Prostate gland (tissue), 2 donors: ENCODE measurements around the gene SVOPL. TPM values are rescaled to one million over a fixed set of nuclear protein-coding genes. Genes with fewer than 3 reads are reported as not detected.

Experiments used
- DNase-seq: peaks from one replicate; pipeline ENCODE4 v3.0.0-alpha.2; 2019; ENCODE audit warnings: low spot score
- H3K27ac ChIP-seq, 2 donors: fragments of 200-600 bp; sonication (generic); 2 replicates each; pipeline ENCODE4 v1.5.1; 2017 to 2019
- H3K27me3 ChIP-seq: fragments of 200-600 bp; sonication (generic); replicated peaks from 2 replicates; pipeline ENCODE4 v1.5.1; 2019; ENCODE audit not compliant: insufficient read depth
- H3K36me3 ChIP-seq, 2 donors: fragments of 200-600 bp; sonication (generic); 1 replicate in 1 of 2; 2 replicates in 1 of 2; pipeline versions ENCODE4 v1.5.1 to v1.8.1; 2017 to 2019
- H3K4me1 ChIP-seq: fragments of 200-600 bp; sonication (generic); replicated peaks from 2 replicates; pipeline ENCODE4 v1.5.1; 2019
- H3K4me3 ChIP-seq, 2 donors: fragments of 200-600 bp; sonication (generic); 2 replicates each; pipeline ENCODE4 v1.5.1; 2017 to 2019
- H3K9me3 ChIP-seq: fragments of 200-600 bp; sonication (generic); 2 replicates; pipeline ENCODE4 v1.5.1; 2017
- POLR2A ChIP-seq: fragments of 450-650 bp; IDR thresholded peaks from one replicate; pipeline ENCODE4 v1.6.1; 2016; ENCODE audit warnings: antibody characterized with exemption, mild to moderate bottlenecking
- POLR2AphosphoS5 ChIP-seq: sonication (generic); formaldehyde crosslinking; IDR thresholded peaks from one replicate; pipeline ENCODE4 v1.6.1; 2017; ENCODE audit warnings: antibody characterized with exemption
- WGBS: methylation state at CpG from one replicate; pipeline ENCODE4 v1.1.5; 2018; 5-methylcytosine and 5-hydroxymethylcytosine counted together
- intact Hi-C: fragments of 100-400 bp; cut with DNase I; formaldehyde crosslinking; loops from one replicate; pipeline ENCODE4 v1.14.2; 2022
- total RNA-seq, 2 donors: library from RNA; depleted of rRNA; stranded (reverse); fragments of >200 nt; gene quantifications; one replicate each; pipeline ENCODE4 v1.1.0, GENCODE V29; 2016
- TF ChIP-seq, protein P1 (sequence below), 4 experiments: fragments of 200-600 bp in 2 of 4; fragments of 450-650 bp in 2 of 4; sonication (generic) in 2 of 4; IDR thresholded peaks; 1 replicate in 3 of 4; 2 replicates in 1 of 4; pipeline ENCODE4 v1.5.1; 2016 to 2019; ENCODE audit warnings: antibody characterized with exemption in 4 of 4, mild to moderate bottlenecking in 2 of 4, moderate library complexity in 2 of 4

Gene SVOPL
- total RNA-seq, 2 donors from 2014 or later, result 0.36 TPM; not detected in 1

- H3K9me3 ChIP-seq, result no peaks in the 10 kb centered on the region
- peaks cover 0 to under 1% of the 10 kb centered on the region in 2 donors for H3K36me3 ChIP-seq
- no peaks in the 10 kb centered on the region for H3K27me3 ChIP-seq
- WGBS, result 95% methylated on average over 3 of the region's 3 CpGs
- intact Hi-C loops, result no loop called here
- no peaks in the 10 kb centered on the region for H3K4me1 ChIP-seq
- no peak overlapping the region for H3K4me3 ChIP-seq
- DNase-seq, result no peak
- no peak overlapping the region for H3K27ac ChIP-seq
- TF ChIP-seq, protein P1, sequence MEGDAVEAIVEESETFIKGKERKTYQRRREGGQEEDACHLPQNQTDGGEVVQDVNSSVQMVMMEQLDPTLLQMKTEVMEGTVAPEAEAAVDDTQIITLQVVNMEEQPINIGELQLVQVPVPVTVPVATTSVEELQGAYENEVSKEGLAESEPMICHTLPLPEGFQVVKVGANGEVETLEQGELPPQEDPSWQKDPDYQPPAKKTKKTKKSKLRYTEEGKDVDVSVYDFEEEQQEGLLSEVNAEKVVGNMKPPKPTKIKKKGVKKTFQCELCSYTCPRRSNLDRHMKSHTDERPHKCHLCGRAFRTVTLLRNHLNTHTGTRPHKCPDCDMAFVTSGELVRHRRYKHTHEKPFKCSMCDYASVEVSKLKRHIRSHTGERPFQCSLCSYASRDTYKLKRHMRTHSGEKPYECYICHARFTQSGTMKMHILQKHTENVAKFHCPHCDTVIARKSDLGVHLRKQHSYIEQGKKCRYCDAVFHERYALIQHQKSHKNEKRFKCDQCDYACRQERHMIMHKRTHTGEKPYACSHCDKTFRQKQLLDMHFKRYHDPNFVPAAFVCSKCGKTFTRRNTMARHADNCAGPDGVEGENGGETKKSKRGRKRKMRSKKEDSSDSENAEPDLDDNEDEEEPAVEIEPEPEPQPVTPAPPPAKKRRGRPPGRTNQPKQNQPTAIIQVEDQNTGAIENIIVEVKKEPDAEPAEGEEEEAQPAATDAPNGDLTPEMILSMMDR (IDR thresholded peaks at IDR 0.05), result no peak
- TF ChIP-seq POLR2AphosphoS5 (no peak), POLR2A (no peak)
Measured at GRCh38 chr7:138579671-138580070, 121.5 kb downstream of the SVOPL start.

DNA sequence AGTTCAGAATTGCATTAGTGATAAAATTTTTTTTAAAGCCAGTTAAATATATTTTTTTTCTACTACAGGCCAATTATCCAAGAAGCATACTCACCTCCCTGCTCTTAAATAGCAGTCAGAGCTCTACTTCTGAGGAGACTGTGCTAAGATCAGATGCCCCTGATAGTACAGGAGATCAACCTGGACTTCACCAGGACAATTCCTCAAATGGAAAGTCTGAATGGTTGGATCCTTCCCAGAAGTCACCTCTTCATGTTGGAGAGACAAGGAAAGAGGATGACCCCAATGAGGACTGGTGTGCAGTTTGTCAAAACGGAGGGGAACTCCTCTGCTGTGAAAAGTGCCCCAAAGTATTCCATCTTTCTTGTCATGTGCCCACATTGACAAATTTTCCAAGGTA, 122.0 kb downstream of the SVOPL start:
- Histone ChIP-seq H3K4me3 (no peak overlapping the region), H3K9me3 (no peaks in the 10 kb centered on the region), H3K36me3 (no peaks in the 10 kb centered on the region), H3K27me3 (no peaks in the 10 kb centered on the region), H3K27ac (no peak overlapping the region), H3K4me1 (no peaks in the 10 kb centered on the region)
- no peak for DNase-seq
- intact Hi-C loops, result no loop called here
- TF ChIP-seq POLR2AphosphoS5 (no peak), POLR2A (no peak)
- TF ChIP-seq, protein P1 (IDR thresholded peaks at IDR 0.05), result no peak
- WGBS, result 92% methylated on average over 1 of the region's 1 CpG

DNA sequence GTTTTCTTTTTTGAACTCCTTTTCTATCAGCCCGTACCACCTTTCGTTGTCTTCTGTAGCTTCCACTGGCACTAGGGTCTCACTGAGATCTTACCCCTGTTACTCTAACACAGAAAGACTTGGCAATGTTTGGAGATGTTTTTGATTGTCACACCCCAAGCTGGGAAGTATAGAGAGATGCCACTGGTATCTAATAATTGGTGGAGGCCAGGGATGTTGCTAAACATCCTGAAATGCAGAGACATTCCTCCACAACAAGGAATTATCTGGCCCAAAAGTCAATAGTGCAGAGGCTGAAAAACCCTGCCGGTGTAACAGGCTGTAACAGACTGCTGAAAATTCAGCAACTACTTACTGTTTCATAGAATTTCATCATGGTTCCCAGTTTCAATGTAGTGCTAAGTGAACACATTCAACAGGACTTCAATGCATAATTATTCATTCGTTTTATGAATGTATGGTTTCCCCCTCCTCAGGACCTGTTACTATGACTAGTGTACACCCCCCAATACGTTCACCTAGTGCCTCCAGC, 125.2 kb downstream of the SVOPL start:
- Histone ChIP-seq H3K4me1 (no peaks in the 10 kb centered on the region), H3K27me3 (no peaks in the 10 kb centered on the region), H3K27ac (no peak overlapping the region), H3K9me3 (no peaks in the 10 kb centered on the region), H3K4me3 (no peak overlapping the region), H3K36me3 (no peaks in the 10 kb centered on the region)
- 92% methylated on average over 5 of the region's 5 CpGs for WGBS
- intact Hi-C loops, result no loop called here
- DNase-seq, result no peak
- no peak for TF ChIP-seq POLR2A
- TF ChIP-seq, protein P1 (IDR thresholded peaks at IDR 0.05), result no peak
- no peak for TF ChIP-seq POLR2AphosphoS5

DNA sequence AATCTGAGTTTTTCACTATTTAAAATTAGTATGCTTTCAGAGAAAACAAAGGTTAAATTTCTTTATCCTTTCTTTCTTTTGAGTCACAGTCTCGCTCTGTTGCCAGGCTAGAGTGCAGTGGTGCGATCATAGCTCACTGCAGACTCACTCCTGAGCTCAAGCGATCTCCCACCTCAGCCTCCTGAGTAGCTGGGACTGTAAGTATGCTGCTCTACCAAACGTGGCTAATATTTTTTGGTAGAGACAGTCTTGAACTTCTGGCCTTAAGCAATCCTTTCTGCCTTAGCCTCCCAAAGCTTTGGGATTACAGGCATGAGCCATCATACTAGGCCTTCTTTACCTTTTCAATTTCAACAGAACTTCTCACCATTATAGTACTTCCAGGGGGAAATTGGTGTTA, 127.4 kb downstream of the SVOPL start:
- no peak for DNase-seq
- no peaks in the 10 kb centered on the region for H3K27me3 ChIP-seq
- H3K9me3 ChIP-seq, result no peaks in the 10 kb centered on the region
- TF ChIP-seq POLR2A, result no peak
- TF ChIP-seq POLR2AphosphoS5, result no peak
- TF ChIP-seq, protein P1 (IDR thresholded peaks at IDR 0.05), result no peak
- no peaks in the 10 kb centered on the region for H3K4me1 ChIP-seq
- H3K4me3 ChIP-seq, result no peak overlapping the region
- H3K27ac ChIP-seq, result no peak overlapping the region
- no peaks in the 10 kb centered on the region for H3K36me3 ChIP-seq
- WGBS, result 90% methylated on average over 4 of the region's 4 CpGs
- intact Hi-C loops, result no loop called here

DNA sequence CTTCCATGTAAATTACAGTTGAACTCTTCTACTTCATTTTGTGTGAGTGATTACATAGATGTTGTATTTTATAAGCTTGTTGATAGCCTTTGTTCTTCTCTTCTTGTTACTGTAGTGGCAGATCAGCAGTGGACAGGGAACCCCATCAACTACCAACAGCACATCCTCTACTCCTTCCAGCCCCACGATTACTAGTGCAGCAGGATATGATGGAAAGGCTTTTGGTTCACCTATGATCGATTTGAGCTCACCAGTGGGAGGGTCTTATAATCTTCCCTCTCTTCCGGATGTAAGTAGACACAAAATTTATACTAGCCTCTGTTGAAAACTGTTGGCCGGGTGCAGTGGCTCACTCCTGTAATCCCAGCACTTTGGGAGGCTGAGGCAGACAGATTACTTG, 130.4 kb downstream of the SVOPL start:
- no peak for DNase-seq
- intact Hi-C loops, result no loop called here
- no peak overlapping the region for H3K27ac ChIP-seq
- no peaks in the 10 kb centered on the region for H3K9me3 ChIP-seq
- no peaks in the 10 kb centered on the region for H3K36me3 ChIP-seq
- H3K4me1 ChIP-seq, result no peaks in the 10 kb centered on the region
- TF ChIP-seq, protein P1 (IDR thresholded peaks at IDR 0.05), result no peak
- TF ChIP-seq POLR2A, result no peak
- TF ChIP-seq POLR2AphosphoS5, result no peak
- no peaks in the 10 kb centered on the region for H3K27me3 ChIP-seq
- 98% methylated on average over 4 of the region's 4 CpGs for WGBS
- H3K4me3 ChIP-seq, result no peak overlapping the region
